ENCODE results near the gene RASD2.

DNA sequence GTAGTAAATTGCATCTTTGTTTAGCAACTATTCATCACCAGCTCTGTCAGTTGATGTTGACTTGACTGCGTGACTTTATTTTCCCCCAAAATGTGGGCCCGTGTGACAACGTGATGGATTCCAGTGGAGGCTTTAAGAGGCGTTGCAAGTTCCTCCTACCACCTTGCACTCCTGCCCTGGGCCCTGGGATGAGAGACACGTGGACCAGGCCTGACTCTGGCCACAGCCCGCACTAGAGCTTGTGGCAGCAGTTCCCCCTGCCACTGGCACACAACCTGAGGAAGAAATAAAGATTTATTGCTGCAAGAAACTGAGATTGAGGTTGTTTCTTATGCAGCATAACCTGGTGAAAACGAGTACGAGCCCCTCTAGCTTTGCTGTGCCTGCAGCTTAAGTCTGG is 31.9 kb downstream of the RASD2 start:
- TF ChIP-seq, protein P1, sequence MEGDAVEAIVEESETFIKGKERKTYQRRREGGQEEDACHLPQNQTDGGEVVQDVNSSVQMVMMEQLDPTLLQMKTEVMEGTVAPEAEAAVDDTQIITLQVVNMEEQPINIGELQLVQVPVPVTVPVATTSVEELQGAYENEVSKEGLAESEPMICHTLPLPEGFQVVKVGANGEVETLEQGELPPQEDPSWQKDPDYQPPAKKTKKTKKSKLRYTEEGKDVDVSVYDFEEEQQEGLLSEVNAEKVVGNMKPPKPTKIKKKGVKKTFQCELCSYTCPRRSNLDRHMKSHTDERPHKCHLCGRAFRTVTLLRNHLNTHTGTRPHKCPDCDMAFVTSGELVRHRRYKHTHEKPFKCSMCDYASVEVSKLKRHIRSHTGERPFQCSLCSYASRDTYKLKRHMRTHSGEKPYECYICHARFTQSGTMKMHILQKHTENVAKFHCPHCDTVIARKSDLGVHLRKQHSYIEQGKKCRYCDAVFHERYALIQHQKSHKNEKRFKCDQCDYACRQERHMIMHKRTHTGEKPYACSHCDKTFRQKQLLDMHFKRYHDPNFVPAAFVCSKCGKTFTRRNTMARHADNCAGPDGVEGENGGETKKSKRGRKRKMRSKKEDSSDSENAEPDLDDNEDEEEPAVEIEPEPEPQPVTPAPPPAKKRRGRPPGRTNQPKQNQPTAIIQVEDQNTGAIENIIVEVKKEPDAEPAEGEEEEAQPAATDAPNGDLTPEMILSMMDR (IDR thresholded peaks at IDR 0.05), result no peak
- no peak for TF ChIP-seq POLR2A (IDR thresholded peaks at IDR 0.05)

All from Peyer's patch (tissue), 4 donors.